ENCODE data around the gene NEU4.
A peak's percentile ranks its signal among the peaks of the same experiment; 100 is the strongest.

The NEU4 gene

DNA sequence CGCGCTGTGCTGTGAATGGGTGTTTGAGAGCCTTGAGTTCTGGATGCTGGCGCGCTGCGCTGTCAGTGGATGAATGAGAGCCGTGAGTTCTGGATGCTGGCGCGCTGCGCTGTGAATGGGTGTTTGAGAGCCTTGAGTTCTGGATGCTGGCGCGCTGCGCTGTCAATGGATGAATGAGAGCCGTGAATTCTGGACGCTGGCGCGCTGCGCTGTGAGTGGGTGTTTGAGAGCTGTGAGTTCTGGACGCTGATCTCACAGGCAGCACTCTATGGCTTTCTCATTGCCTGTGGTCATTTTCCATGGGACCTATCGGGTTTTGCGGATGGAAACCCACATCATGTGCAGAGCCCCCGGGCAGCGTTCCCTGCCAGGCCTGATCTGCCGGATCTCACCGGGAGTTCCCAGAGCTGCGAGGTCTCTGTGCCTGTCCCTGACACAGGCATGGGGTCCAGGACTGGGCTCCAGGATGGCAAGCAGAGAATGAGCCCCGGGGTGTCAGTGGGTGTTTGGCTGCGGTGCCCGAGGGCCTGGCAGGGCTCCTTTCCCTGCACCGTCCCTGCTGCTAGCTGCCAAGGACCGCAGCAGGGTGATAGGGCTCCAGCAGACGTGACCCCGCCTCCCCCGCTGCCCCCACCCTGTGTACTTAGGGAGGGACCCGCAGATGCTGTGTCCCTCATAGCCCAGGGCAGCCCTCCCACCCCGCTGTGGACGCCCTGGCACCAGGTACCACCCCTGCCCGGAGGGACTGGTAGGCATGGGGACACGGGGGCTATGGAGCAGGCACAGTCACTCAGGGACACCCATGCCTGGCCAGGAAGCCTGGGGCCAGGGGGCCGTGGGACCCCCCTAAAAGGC lies 40.0 kb downstream of the NEU4 start:
- FAIRE-seq = no peak
- no peak for DNase-seq (ENCODE audit: extremely low spot score, insufficient read length, low read depth)

DNA sequence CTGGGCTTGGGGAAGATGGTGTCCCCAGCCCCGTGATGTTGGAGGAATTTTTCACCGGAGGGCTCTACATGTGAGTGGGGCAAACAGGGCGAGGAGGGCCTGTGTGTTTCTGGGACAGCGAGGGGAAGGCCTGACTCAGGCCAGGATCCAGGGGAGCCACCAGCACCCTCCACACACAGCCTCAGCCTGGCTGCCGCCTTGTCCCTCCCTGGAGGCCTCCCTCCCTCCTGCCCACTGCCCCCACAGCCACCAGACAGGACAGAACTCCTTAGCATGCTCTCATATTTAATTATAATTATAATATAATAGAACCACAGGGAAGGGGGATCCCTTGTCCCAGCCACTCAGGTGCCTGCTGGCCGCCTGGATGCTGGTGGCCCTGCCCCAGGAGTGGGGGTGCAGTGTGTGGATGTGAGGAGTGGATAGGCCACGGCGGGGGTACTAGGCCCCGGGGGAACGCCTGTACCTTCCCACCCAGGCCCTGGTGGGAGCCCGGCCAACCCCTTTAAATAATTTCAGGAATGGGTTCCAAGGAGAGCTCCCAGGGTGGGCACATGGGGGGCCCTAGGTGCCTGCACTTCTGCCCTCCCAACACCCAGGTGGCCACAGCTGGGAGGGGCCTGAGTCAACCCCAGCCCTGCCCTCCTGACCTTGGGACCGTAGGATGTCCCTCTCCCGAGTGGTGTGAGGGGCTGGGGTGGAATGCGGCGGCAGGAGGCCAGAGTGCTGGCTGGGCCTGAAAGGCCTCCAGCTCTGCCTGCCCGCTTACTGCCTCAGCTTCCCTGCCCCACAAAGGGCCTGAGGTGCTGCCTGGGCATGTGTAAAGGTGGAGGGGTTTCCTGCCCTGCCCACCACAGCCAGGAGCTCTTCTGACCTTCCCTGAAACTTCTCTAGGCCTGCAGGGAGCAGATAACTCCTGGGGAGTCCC lies 40.9 kb downstream of the NEU4 start:
- DNase-seq (ENCODE audit: extremely low spot score, insufficient read length, low read depth) = no peak
- FAIRE-seq = no peak

DNA sequence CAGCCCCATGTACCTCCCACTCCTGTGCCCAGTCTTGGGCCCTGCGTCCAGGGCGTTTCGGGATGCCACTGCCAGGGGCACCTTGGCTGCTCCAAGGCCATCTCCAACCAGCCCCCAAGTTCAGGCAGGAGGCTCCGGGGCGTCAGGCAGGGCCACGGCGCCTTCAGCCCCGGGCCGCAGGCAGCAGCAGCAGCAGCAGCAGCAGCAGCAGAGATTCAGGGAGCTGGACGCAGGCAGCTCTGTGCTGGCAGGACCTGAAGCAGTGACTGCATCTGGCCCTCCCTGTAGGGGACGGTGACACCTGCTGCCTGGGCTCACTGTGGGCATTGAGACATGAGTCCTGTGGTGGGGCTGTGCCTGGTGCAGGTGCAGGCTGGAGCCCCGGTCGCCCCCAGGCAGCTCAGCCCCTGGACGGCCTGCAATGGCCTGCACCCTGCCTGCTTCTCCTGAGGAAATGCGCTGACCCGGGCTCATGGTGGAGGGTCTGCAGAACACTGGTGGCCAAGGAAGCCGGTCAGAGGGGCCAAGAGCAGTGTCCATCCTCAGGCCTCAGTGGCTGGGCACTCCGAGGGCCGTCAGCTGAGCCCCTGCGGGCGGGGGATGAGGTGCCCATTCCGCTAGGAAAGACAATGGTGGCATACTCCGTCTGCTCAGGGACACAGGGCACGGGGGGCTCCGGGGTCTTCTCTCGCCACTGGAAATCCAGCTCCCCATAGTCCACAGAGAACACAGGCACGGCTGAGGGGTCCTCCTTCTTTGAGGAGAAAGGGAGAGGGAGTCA lies 41.7 kb downstream of the NEU4 start:
- DNase-seq (ENCODE audit: extremely low spot score, insufficient read length, low read depth) (no peak), FAIRE-seq (no peak)

DNA sequence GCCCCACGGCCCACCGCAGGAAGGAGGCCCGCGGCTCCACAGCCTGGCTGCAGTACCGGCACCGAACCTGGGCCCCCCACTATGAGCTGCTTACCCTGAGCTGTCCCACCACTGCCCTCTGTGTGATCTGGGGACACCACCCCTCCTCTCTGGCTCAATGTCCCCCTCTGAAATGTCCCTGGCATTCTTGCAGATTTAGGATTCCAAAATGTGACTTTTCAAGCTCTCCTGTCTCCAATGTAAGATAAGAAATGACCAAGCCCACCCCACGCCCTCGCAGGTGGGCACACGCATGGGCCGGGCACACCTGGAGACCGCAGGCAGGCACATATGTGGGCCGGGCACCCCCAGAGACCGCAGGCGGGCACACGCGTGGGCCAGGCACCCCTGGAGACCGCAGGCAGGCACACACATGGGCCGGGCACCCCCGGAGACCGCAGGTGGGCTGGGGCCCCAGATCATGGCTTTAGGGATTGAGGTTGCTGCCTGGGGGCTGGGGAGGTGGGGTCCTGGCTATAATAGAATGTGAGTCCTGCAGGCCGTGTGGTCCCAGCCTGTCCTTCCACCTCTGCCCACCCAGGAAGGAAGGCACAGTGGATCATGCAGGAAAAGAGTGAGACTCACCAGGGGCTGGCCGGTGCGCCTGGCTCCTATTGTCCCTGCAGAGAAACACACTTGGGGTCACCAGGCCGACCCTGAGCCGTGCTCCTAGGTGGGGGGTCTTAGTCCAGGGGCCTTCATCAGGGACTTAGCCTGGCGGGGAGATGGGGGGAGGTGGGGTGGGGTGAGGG lies 42.5 kb downstream of the NEU4 start:
- FAIRE-seq (no peak), DNase-seq (ENCODE audit: extremely low spot score, insufficient read length, low read depth) (no peak)

DNA sequence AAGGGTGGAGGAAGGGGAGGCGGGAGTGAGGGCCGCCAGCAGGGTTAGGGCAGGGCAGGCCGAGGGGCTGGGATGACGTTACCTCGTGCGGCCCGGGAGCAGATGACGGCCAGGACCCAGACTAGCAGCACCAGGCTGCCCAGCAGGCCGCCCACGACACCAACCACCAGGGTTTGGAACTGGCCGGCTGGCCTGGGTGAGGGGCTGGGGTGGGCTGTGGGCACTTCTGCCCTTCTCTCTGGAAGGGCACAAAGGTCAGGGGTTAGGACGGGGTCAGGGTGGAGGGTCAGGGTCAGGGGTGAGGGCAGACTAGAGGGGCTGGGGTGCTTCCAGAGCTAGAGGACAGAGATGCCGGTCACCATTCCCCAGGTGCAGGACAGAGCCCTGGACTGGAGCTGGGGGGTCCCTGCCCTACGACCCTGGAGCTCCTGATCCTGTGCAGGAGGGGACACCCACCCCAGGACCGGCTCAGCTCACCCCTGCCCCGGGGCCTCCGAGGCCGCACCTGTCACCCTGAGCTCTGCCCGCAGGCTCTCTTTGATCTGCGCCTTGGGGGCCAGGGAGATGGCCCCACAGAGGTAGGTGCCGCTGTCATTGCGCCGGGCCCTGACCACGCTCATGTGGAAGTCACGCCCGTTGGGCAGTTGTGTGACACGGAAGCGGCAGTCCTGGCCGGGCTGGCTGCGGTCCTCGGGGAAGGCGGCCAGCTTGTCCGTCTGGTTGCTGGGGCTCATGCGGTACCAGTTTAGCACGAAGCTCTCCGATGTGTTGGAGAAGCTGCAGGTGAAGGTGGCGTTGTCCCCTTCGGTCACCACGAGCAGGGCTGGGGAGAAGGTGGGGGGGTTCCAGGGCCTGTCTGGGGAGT lies 43.4 kb downstream of the NEU4 start:
- no peak for DNase-seq (ENCODE audit: extremely low spot score, insufficient read length, low read depth)
- FAIRE-seq = no peak

DNA sequence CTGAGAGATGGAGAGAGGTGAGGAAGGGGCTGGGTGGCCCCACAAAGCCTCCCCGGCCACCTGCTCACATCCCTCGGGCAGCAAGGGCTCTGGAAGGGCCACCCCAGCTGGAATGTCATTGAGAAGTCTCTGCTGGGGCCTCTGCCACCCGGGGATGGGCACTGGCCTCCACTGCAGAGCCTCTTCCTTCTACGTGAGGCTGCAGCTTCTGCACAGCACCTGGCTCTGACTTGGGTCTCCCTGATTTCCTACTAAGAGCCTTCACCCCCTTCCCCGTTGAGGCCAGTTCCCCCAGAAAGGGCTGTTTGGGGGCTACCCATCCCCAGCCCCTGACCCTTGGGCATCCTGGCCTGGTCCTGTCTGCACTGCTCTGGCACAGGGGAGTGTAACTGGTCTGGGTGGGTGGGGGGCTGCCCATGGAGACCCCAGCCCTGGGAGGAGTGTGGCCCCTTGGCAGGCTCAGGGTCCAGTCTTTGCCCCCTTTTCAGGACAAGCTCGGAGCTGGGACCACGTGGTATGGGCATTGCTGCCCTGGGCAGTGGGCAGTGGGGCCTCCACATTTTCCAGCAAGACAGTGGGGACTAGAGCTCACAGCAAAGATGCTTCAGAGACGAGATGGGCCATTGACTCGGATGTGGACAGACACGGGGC lies 44.1 kb downstream of the NEU4 start:
- FAIRE-seq = no peak
- no peak for DNase-seq (ENCODE audit: extremely low spot score, insufficient read length, low read depth)

DNA sequence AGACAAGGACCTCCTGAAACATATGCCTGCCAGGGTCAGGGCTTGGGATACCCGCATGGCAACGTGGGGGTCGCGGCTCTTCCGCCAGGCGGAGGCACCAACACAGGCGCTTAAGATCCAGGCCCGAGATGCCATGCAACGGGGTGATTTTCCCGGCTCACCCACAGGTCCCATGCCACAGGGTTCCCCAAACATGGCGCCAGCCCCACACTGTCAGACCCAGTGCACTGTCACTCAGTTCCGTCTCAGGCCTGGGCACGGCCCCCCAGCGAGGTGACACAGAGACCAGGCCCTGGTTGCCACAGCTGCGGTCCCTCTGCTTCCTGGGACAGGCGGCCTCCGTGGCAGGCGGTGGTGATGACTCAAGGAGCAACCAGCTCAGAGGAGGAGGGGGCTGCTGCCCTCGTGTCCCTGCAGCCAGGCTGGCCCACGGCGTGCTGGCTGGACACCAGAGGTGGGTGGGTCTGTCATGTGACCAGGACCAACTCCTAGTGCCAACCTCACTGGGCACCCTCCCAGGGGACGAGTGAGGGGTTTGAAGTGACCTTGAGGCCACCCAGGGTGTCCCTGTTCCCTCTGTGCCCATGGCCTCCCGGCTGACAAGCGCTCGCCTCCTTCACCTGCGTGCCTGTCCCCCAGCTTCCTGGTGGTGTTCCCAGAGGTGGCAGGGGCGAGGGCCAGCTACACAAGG lies 44.8 kb downstream of the NEU4 start:
- FAIRE-seq (no peak), DNase-seq (ENCODE audit: extremely low spot score, insufficient read length, low read depth) (no peak)

DNA sequence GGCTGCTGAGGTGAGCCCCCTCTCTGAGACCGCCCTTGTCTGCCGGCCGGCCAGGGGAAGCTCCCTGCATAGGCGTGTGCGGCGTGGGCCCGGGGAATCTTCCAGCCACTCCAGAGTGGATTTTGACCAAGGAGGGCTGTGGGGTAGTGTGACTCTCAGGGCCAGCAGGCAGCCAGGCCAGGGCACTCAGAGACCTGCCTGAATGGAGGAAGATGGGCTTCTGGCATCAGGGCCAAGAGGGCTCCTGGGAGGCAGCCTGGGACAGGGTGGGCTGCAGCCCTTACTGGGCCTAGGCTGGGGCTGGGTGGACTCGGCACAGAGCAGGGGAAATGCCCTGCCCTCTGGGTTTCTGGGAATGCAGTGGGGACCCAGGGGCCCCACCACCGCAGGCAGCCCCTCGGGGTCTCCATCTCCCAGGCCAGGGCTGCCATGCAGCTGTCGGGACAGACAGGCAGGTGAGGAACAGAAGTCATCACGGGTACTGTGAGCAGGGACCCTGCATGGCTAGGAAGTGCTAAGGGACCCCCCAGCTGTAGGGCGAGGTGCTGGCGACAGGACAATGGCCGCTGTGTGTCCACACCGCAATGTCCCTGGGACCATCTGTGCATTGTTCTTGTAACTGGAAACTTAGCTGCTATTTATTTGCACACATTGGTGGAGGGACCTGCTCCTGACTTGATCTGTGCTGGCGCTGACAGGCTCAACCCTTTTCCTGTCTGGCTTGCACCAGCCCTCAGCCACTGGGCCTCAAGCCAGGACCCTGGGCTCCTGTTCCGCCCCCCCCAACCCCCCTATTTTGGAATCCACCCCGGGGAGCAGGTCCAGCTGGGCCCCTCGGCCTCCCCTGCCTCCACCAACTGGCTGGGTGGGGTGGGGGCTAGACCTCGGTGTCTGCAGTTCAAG lies 45.6 kb downstream of the NEU4 start:
- no peak for FAIRE-seq
- DNase-seq (ENCODE audit: extremely low spot score, insufficient read length, low read depth) = no peak

DNA sequence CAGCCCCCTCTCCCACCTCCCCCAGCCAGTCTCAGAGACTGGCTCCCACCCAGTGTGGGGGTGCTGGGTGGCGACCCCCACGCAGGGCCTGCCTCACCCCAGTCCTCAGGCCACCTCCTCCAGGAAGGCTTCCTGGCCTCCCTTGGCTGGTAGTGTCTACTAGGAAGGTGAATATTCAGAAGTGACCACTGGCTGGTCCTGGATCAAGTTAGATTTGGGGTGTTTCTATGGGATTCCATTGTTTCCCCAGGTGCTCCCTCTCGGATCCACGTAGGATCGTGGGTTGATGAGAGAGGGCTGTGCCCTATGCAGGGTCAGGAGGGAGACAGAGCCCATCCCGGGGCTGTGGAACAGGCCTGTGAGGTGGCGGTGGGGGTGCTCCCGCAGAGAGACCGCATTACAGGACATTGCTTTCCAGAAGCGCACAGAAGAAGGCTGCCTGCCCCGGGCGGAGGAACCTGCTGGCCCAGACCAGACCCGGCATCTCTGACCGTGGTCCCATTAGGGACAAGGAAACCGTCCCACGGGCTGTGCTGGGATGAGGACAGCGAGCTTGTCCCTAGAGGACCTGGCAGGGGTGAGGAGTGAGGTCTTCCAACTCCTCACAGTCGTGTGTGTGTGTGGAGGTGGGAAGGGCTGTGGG lies 46.4 kb downstream of the NEU4 start:
- FAIRE-seq (no peak), DNase-seq (ENCODE audit: extremely low spot score, insufficient read length, low read depth) (no peak)

DNA sequence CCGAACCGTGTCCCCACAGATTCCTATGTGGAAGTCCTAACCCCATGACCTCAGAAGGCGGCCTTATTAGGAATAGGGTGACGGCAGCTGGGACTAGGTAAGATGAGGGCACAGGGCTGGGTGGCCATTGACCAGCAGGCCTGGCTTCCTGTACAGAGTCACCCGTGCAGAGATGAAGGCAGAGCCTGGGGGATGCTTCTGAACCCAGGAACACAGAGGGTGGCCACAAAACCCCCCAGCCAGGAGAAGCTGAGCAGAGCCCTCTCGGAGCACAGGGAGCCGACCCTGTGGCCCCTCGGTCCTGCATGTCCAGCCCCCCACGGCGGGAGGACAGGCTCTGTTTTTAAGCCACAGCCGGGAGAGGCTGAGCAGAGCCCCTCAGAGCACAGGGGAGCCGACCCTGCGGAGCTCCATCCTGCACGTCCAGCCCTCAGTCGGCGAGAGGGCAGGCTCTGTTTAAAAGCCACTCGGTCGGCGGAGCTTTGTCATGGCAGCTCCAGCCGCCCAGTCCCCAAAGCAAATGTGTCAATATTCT lies 47.0 kb downstream of the NEU4 start:
- no peak for FAIRE-seq

DNA sequence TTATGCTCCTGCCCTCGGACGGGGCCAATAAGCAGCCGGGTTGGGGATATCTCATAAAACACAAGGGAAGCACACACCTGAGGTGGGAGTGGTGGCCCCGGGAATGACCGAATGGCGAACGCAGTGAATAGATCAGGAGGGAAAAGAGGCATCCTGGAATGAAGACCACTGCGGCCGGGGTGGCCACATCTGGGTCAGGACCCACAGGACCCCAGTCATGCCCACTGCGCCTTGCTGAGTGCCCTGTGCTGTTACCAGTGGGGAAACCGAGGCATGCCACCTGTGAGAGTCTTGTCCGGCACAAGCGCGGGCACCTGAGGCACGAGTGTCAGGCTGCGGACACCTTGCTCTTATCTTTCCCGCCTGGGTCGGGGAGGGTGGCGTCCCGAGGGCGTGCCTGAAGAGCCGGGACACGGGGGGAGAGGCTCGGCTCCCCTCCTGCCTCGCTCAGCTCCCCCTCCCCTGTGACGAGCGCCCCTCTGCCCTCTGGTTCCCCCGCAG lies 48.1 kb downstream of the NEU4 start:
- no peak for DNase-seq (ENCODE audit: extremely low spot score, insufficient read length, low read depth)

More for the DNA sequence above, 47.0 kb downstream of the NEU4 start:
- DNase-seq (ENCODE audit: extremely low spot score, insufficient read length, low read depth) = no peak

DNA sequence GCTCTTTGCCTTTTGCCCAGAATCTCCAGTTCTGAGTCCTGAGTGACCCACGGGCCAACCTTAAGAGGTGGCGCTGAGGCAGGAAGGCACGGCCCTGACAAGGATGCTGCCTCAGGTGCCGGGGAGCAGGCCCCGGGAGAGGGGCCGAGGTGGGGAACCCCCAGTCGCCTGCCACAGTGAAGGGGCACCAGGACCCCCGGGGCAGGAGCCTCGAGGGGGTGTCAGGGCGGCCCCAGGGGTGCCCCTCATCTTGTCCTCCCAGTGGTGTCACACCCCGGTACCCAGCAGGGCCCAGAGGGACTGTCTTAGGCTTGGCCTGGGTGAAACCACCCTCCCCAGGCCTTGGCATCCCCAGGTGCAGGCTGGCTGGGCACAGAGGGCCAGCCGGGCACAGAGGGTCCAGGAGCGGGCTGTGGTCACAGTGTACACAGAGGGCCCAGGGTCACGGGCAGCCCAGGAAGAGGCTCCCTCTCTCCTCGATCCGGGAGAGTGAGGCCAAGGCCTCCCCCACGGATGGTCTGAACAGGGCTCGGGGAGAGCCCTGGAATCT lies 48.7 kb downstream of the NEU4 start:
- DNase-seq (ENCODE audit: extremely low spot score, insufficient read length, low read depth) (no peak), FAIRE-seq (no peak)

More for the DNA sequence above, 48.1 kb downstream of the NEU4 start:
- no peak for FAIRE-seq

DNA sequence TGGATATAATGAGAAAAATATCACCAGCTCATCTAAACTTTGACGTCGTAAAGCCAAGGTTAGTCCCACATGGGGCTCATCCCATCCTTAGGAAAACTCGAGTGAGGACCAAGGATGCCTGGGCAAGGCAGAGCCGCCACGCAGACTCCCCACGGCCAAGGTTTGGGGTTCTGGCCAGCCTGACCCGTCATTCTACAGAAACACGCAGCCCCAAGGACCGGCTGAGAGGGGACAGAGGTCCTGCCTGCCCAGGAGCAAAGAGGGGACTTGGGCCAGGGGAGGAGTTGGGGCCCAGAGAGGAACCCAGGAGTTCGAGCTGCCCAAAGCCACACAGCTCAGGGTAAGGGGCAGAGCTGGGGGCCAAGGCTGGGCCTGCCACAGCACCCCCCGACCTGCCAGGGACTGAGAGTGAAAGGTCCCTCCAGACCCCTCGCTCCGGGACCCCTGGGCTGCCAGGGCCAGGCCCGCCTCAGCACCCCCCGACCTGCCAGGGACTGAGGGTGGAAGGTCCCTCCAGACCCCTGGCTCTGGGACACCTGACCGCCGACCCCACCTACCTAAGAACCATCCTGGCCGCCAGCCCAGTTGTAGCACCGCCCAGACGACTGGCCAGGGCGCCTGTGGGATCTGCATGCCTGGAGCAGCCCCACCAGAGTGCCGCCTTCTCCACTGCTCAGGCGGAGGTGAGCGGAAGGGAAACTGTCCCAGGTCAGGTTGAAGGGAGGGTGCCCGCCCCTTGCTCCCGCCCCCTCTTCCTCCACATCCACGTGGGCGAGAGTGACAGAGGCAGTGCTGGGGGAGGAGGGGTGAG lies 49.4 kb downstream of the NEU4 start, which contains the start of gene PDCD1:
Gene PDCD1 (minus strand): TSS at position 689 of the 811 bp plus-strand sequence. CDS start 56 bp downstream, at position 633.
- FAIRE-seq (peak; percentile 79), DNase-seq (ENCODE audit: extremely low spot score, insufficient read length, low read depth) (peak; percentile 65)

DNA sequence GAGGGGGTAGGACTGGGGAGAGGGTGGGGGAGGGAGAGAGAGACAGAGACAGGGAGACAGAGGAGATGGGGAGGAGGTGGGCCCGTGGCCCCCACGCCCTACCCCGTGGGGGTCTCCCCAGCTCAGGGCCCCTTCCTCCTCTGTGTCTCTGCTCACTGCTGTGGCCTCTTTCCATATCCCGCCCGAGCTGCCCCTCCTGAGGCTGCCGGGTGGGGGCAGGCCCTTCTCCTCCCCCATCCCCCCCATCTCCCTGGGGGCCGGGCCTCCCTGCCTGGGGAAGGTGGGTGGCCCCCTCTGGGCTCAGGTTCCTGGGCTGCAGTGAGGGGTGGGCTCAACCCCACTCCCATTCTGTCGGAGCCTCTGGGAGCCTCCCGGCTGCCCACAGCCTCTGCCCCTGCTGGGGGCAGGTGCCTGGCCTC lies 50.0 kb downstream of the NEU4 start:
- no peak for DNase-seq (ENCODE audit: extremely low spot score, insufficient read length, low read depth)
- FAIRE-seq = no peak

Measured in GM18507 (cell line).